HG02852 (cell line): ENCODE results near the gene POLR1D.

Source experiments
- ATAC-seq: cut with Tn5 transposase; IDR thresholded peaks from one replicate; pipeline ENCODE4 v1.9.1; 2021; ENCODE audit warnings: mild to moderate bottlenecking, moderate library complexity; ENCODE audit not compliant: unreplicated experiment

POLR1D gene

DNA sequence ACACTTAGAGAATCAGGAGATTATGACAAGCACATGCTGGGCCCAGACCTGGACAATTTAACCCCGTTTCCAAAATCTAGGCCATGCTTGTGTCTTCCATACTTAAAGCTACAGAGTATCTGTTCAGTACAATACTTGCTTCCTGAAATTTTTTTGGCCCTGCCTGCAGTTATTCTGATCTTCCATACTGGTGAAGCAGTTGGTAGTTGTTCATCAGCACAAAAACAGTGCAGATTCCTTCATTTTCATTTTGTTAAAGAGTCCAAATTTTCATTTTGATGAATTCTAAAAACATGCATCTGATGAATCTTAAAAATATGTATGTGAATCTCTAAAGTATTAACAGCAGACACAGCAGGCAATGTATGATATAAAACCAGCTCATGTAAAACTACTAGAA is 49.2 kb downstream of the POLR1D start:
- ATAC-seq: no peak

DNA sequence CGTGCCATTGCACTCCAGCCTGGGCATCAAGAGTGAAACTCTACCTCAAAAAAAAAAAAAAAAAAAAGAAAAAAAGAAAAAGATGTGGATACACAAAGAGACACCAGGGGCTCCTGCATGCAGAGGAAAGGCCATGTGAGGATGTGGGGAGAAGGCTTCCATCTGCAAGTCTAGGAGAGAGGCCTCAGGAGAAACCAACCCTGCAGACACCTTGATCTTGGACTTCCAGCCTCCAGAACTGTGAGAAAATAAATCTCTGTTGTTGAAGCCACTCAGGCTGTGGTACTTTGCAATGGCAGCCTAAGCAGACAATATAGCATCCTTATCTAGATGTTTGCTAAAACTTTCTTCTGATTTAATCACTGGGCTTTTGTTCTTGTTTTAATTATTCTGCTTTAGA is 50.3 kb downstream of the POLR1D start:
- no peak for ATAC-seq
